Adrenal gland (tissue), 5 donors: ENCODE measurements around the gene ATM.

Source experiments
- POLR2A ChIP-seq, 2 donors: fragments of 450-650 bp; IDR thresholded peaks; one replicate each; pipeline ENCODE4 v1.6.1; 2017; ENCODE audit warnings: antibody characterized with exemption in 2 of 2, mild to moderate bottlenecking in 2 of 2, moderate library complexity in 1 of 2
- TF ChIP-seq, protein P1 (sequence below), 6 experiments: fragments of 450-650 bp in 4 of 6; fragments of 200-600 bp in 2 of 6; sonication (generic) in 1 of 6; IDR thresholded peaks; 1 replicate in 5 of 6; 2 replicates in 1 of 6; pipeline versions ENCODE4 v1.5.1 to v1.8.0; 2016 to 2021; ENCODE audit warnings: antibody characterized with exemption in 6 of 6, mild to moderate bottlenecking in 2 of 6, moderate library complexity in 1 of 6
- donor health status: DM: no; HTN: no; CAD: no.

DNA sequence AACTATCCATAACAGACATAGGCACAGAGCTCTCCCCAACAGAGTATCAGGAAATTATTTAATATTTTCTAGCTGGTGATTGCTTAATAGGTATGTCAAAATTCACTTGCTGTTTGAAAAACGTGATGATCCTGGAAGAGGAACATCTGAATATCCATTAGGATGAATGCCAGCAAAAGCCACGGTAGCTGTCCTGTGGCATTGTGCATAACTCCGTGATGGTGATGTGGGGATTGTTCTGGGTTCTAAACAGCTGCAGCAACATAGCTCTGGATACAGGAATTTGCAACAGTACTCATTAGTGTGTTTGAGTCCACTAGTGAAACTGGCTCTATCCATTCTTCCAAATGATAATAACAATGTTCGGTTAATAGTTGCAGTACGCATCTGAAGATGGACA, 165.7 kb downstream of the ATM start:
- TF ChIP-seq, protein P1, sequence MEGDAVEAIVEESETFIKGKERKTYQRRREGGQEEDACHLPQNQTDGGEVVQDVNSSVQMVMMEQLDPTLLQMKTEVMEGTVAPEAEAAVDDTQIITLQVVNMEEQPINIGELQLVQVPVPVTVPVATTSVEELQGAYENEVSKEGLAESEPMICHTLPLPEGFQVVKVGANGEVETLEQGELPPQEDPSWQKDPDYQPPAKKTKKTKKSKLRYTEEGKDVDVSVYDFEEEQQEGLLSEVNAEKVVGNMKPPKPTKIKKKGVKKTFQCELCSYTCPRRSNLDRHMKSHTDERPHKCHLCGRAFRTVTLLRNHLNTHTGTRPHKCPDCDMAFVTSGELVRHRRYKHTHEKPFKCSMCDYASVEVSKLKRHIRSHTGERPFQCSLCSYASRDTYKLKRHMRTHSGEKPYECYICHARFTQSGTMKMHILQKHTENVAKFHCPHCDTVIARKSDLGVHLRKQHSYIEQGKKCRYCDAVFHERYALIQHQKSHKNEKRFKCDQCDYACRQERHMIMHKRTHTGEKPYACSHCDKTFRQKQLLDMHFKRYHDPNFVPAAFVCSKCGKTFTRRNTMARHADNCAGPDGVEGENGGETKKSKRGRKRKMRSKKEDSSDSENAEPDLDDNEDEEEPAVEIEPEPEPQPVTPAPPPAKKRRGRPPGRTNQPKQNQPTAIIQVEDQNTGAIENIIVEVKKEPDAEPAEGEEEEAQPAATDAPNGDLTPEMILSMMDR (IDR thresholded peaks at IDR 0.05): no peak
- TF ChIP-seq POLR2A (IDR thresholded peaks at IDR 0.05): no peak
